OCI-LY3 (cell line): Measurements from ENCODE around the gene KCNC4.

Experiments used
- H2AFZ ChIP-seq: fragments of 200-600, 300-600 bp; shearing (Covaris generic); 2 replicates; pipeline ENCODE4 v1.6.0; 2014; ENCODE audit warnings: antibody characterized with exemption, low read depth, low read length
- H3K27ac ChIP-seq: fragments of 200-600, 300-600 bp; sonication (generic); 2 replicates; pipeline ENCODE4 v1.5.1; 2014; ENCODE audit warnings: mild to moderate bottlenecking, low read length, moderate library complexity, mixed read lengths
- H3K27me3 ChIP-seq: fragments of 200-600, 300-600 bp; sonication (generic); 2 replicates; pipeline ENCODE4 v1.6.1; 2014; ENCODE audit warnings: low read depth, low read length, mixed read lengths
- H3K36me3 ChIP-seq: fragments of 200-600, 300-600 bp; sonication (generic); replicated peaks from 2 replicates; pipeline ENCODE3; 2014; ENCODE audit warnings: low read depth, low read length, mixed read lengths
- H3K4me1 ChIP-seq: fragments of 300-600, 200-600 bp; sonication (generic); 2 replicates; pipeline ENCODE4 v1.6.1; 2014; ENCODE audit warnings: low read length, mixed read lengths
- H3K4me2 ChIP-seq: fragments of 200-600, 300-600 bp; sonication (generic); 2 replicates; pipeline ENCODE4 v1.6.1; 2014; ENCODE audit warnings: low read length, mixed read lengths
- H3K4me3 ChIP-seq: fragments of 300-600, 200-600 bp; sonication (generic); 2 replicates; pipeline ENCODE4 v1.5.1; 2014; ENCODE audit warnings: antibody characterized with exemption, mild to moderate bottlenecking, low read length, moderate library complexity
- H3K79me2 ChIP-seq: fragments of 300-600, 200-600 bp; shearing (Covaris generic); 2 replicates; pipeline ENCODE4 v1.6.1; 2014; ENCODE audit warnings: mild to moderate bottlenecking, low read length, mixed read lengths
- H3K9ac ChIP-seq: fragments of 300-600, 200-600 bp; shearing (Covaris generic); 2 replicates; pipeline ENCODE4 v1.6.0; 2014; ENCODE audit warnings: mild to moderate bottlenecking, low read length, moderate library complexity
- H3K9me3 ChIP-seq: fragments of 200-600, 300-600 bp; shearing (Covaris generic); 2 replicates; pipeline ENCODE4 v1.6.1; 2014; ENCODE audit warnings: low read length, mixed read lengths; ENCODE audit not compliant: insufficient read depth
- H4K20me1 ChIP-seq: fragments of 200-600, 300-600 bp; sonication (generic); 2 replicates; pipeline ENCODE4 v1.6.1; 2016; ENCODE audit warnings: low read length, mixed read lengths; ENCODE audit not compliant: insufficient read depth
- CTCF ChIP-seq: fragments of 200-600, 300-600 bp; sonication (generic); IDR thresholded peaks from 2 replicates; pipeline ENCODE4 v1.5.1; 2014; ENCODE audit warnings: antibody characterized with exemption, low read length, low read depth
- EZH2phosphoT487 ChIP-seq: fragments of 200-600 bp; shearing (Covaris generic); IDR thresholded peaks from 2 replicates; pipeline ENCODE4 v1.6.1; 2018; ENCODE audit warnings: antibody characterized with exemption, mixed run types, low read depth

KCNC4 gene

GRCh38 chr1:110200666-110201065 lies 9.4 kb upstream of the KCNC4 start:
- no peaks in the 10 kb centered on the region for H3K27me3 ChIP-seq
- no peak overlapping the region for H2AFZ ChIP-seq
- H3K9me3 ChIP-seq, result no peaks in the 10 kb centered on the region
- H4K20me1 ChIP-seq, result no peaks in the 10 kb centered on the region
- TF ChIP-seq EZH2phosphoT487 (no peak), CTCF (no peak)
- no peaks in the 10 kb centered on the region for H3K36me3 ChIP-seq
- no peaks in the 10 kb centered on the region for H3K79me2 ChIP-seq
- no peak overlapping the region for H3K4me3 ChIP-seq
- H3K4me1 ChIP-seq, result peaks cover 5% of the 10 kb centered on the region; the same call in 1 of the 2 replicates
- no peak overlapping the region for H3K9ac ChIP-seq
- H3K4me2 ChIP-seq, result no peak overlapping the region
- H3K27ac ChIP-seq, result no peak overlapping the region

- no peak overlapping the region for H3K4me2 ChIP-seq
- no peak overlapping the region for H3K9ac ChIP-seq
- no peaks in the 10 kb centered on the region for H3K9me3 ChIP-seq
- no peak overlapping the region for H3K27ac ChIP-seq
- no peaks in the 10 kb centered on the region for H3K36me3 ChIP-seq
- no peak overlapping the region for H3K4me3 ChIP-seq
- TF ChIP-seq EZH2phosphoT487 (no peak), CTCF (no peak)
- no peaks in the 10 kb centered on the region for H4K20me1 ChIP-seq
- H2AFZ ChIP-seq, result no peak overlapping the region
- H3K4me1 ChIP-seq, result peaks cover 5% of the 10 kb centered on the region; the same call in 1 of the 2 replicates
- H3K79me2 ChIP-seq, result no peaks in the 10 kb centered on the region
- H3K27me3 ChIP-seq, result no peaks in the 10 kb centered on the region
Measured at GRCh38 chr1:110201157-110201825, 8.8 kb upstream of the KCNC4 start.

- Histone ChIP-seq H3K4me3 (peak overlapping the region; percentile 45), H4K20me1 (no peaks in the 10 kb centered on the region), H3K9ac (peak overlapping the region; percentile 7; the same call in 1 of the 2 replicates), H3K9me3 (no peaks in the 10 kb centered on the region), H3K27me3 (no peaks in the 10 kb centered on the region), H3K79me2 (no peaks in the 10 kb centered on the region), H3K4me2 (peak overlapping the region; percentile 78), H3K36me3 (no peaks in the 10 kb centered on the region), H3K4me1 (peaks cover 5% of the 10 kb centered on the region; the same call in 1 of the 2 replicates), H3K27ac (no peak overlapping the region), H2AFZ (peak overlapping the region; percentile 99)
- TF ChIP-seq EZH2phosphoT487, result no peak
- peak; percentile 80 for TF ChIP-seq CTCF
Measured at GRCh38 chr1:110203021-110203661, 7.0 kb upstream of the KCNC4 start.

GRCh38 chr1:110205156-110205555 lies 5.0 kb upstream of the KCNC4 start:
- Histone ChIP-seq H2AFZ (no peak overlapping the region), H3K36me3 (no peaks in the 10 kb centered on the region), H3K27ac (no peak overlapping the region), H3K79me2 (no peaks in the 10 kb centered on the region), H3K4me1 (peaks cover 7% of the 10 kb centered on the region; the same call in 1 of the 2 replicates), H4K20me1 (no peaks in the 10 kb centered on the region), H3K4me3 (no peak overlapping the region), H3K4me2 (no peak overlapping the region), H3K9ac (no peak overlapping the region), H3K27me3 (no peaks in the 10 kb centered on the region), H3K9me3 (no peaks in the 10 kb centered on the region)
- TF ChIP-seq CTCF (no peak), EZH2phosphoT487 (no peak)
